Activated naive CD8-positive, alpha-beta T cell treated with anti-CD3 and anti-CD28 coated beads for 36 hours (primary cell): ENCODE data around the gene TAL2. TPM values are rescaled to one million over a fixed set of nuclear protein-coding genes. Genes with fewer than 3 reads are reported as not detected.

Experiments used
- DNase-seq: peaks from one replicate; pipeline ENCODE4 v3.0.0; 2021
- H3K27ac Mint-ChIP-seq: one replicate; pipeline ENCODE4 v1.8.0; 2022; ENCODE audit warnings: mild to moderate bottlenecking, moderate library complexity, mixed read lengths
- H3K27me3 Mint-ChIP-seq: one replicate; pipeline ENCODE4 v1.8.0; 2022; ENCODE audit warnings: mild to moderate bottlenecking, mixed read lengths
- H3K36me3 Mint-ChIP-seq: one replicate; pipeline ENCODE4 v1.8.0; 2021; ENCODE audit warnings: mild to moderate bottlenecking, mixed read lengths
- H3K4me1 Mint-ChIP-seq: one replicate; pipeline ENCODE4 v1.8.0; 2021; ENCODE audit warnings: mixed read lengths
- H3K4me3 Mint-ChIP-seq: one replicate; pipeline ENCODE4 v1.8.0; 2022; ENCODE audit warnings: mild to moderate bottlenecking, moderate library complexity, mixed read lengths
- H3K9me3 Mint-ChIP-seq: one replicate; pipeline ENCODE4 v1.8.0; 2022; ENCODE audit warnings: mixed read lengths
- total RNA-seq, 2 experiments: library from RNA; stranded (reverse); gene quantifications; one replicate each; pipeline ENCODE4 v1.2.3, GENCODE V29; 2021

TAL2 gene
- total RNA-seq, 2 experiments from 2014 or later: not detected

GRCh38 chr9:105661011-105661410, 1.2 kb upstream of the TAL2 start:
- no peak for DNase-seq
- no peak overlapping the region for H3K4me3 Mint-ChIP-seq
- H3K27me3 Mint-ChIP-seq: peaks cover 32% of the 10 kb centered on the region
- peaks cover 7% of the 10 kb centered on the region for H3K4me1 Mint-ChIP-seq
- no peaks in the 10 kb centered on the region for H3K9me3 Mint-ChIP-seq
- H3K36me3 Mint-ChIP-seq: no peaks in the 10 kb centered on the region
- no peak overlapping the region for H3K27ac Mint-ChIP-seq

- Mint-ChIP-seq H3K27ac (no peak overlapping the region), H3K36me3 (no peaks in the 10 kb centered on the region), H3K4me1 (no peaks in the 10 kb centered on the region), H3K27me3 (peaks cover 6% of the 10 kb centered on the region), H3K4me3 (no peak overlapping the region), H3K9me3 (no peaks in the 10 kb centered on the region)
- DNase-seq: no peak
These were observed 1.7 kb downstream of the TAL2 start for GRCh38 chr9:105663914-105664313.

- Mint-ChIP-seq H3K4me1 (no peaks in the 10 kb centered on the region), H3K27me3 (no peaks in the 10 kb centered on the region), H3K36me3 (no peaks in the 10 kb centered on the region), H3K4me3 (no peak overlapping the region), H3K27ac (no peak overlapping the region), H3K9me3 (no peaks in the 10 kb centered on the region)
- DNase-seq: no peak
These were observed 5.6 kb downstream of the TAL2 start for GRCh38 chr9:105667867-105668266.

GRCh38 chr9:105670315-105670714, 8.1 kb downstream of the TAL2 start:
- H3K4me1 Mint-ChIP-seq: no peaks in the 10 kb centered on the region
- no peaks in the 10 kb centered on the region for H3K27me3 Mint-ChIP-seq
- no peak overlapping the region for H3K4me3 Mint-ChIP-seq
- H3K27ac Mint-ChIP-seq: no peak overlapping the region
- no peak for DNase-seq
- no peaks in the 10 kb centered on the region for H3K36me3 Mint-ChIP-seq
- H3K9me3 Mint-ChIP-seq: no peaks in the 10 kb centered on the region

GRCh38 chr9:105670775-105671174, 8.5 kb downstream of the TAL2 start:
- no peak overlapping the region for H3K27ac Mint-ChIP-seq
- DNase-seq: no peak
- H3K4me3 Mint-ChIP-seq: no peak overlapping the region
- no peaks in the 10 kb centered on the region for H3K36me3 Mint-ChIP-seq
- no peaks in the 10 kb centered on the region for H3K27me3 Mint-ChIP-seq
- no peaks in the 10 kb centered on the region for H3K4me1 Mint-ChIP-seq
- H3K9me3 Mint-ChIP-seq: no peaks in the 10 kb centered on the region

- Mint-ChIP-seq H3K36me3 (no peaks in the 10 kb centered on the region), H3K4me1 (no peaks in the 10 kb centered on the region), H3K9me3 (no peaks in the 10 kb centered on the region), H3K27ac (no peak overlapping the region), H3K4me3 (no peak overlapping the region), H3K27me3 (no peaks in the 10 kb centered on the region)
- DNase-seq: no peak
These were observed 10.5 kb downstream of the TAL2 start for GRCh38 chr9:105672711-105673234.

GRCh38 chr9:105673850-105674387, 11.7 kb downstream of the TAL2 start:
- DNase-seq: no peak
- H3K36me3 Mint-ChIP-seq: no peaks in the 10 kb centered on the region
- H3K9me3 Mint-ChIP-seq: no peaks in the 10 kb centered on the region
- no peaks in the 10 kb centered on the region for H3K4me1 Mint-ChIP-seq
- H3K27ac Mint-ChIP-seq: no peak overlapping the region
- H3K4me3 Mint-ChIP-seq: no peak overlapping the region
- H3K27me3 Mint-ChIP-seq: no peaks in the 10 kb centered on the region

- H3K9me3 Mint-ChIP-seq: no peaks in the 10 kb centered on the region
These were observed 14.2 kb downstream of the TAL2 start for GRCh38 chr9:105676351-105676923.

GRCh38 chr9:105678163-105678562, 15.9 kb downstream of the TAL2 start:
- Mint-ChIP-seq H3K9me3 (no peaks in the 10 kb centered on the region), H3K27me3 (no peaks in the 10 kb centered on the region)

More at GRCh38 chr9:105676351-105676923, 14.2 kb downstream of the TAL2 start:
- Mint-ChIP-seq H3K4me3 (no peak overlapping the region), H3K27me3 (no peaks in the 10 kb centered on the region), H3K36me3 (no peaks in the 10 kb centered on the region), H3K4me1 (no peaks in the 10 kb centered on the region), H3K27ac (no peak overlapping the region)
- no peak for DNase-seq

GRCh38 chr9:105678781-105679180, 16.5 kb downstream of the TAL2 start:
- Mint-ChIP-seq H3K27ac (no peak overlapping the region), H3K4me3 (no peak overlapping the region), H3K36me3 (no peaks in the 10 kb centered on the region), H3K27me3 (no peaks in the 10 kb centered on the region), H3K9me3 (no peaks in the 10 kb centered on the region), H3K4me1 (no peaks in the 10 kb centered on the region)
- no peak for DNase-seq

More at GRCh38 chr9:105678163-105678562, 15.9 kb downstream of the TAL2 start:
- H3K36me3 Mint-ChIP-seq: no peaks in the 10 kb centered on the region
- H3K4me1 Mint-ChIP-seq: no peaks in the 10 kb centered on the region
- no peak overlapping the region for H3K4me3 Mint-ChIP-seq
- no peak for DNase-seq
- H3K27ac Mint-ChIP-seq: no peak overlapping the region

GRCh38 chr9:105679257-105680022, 17.2 kb downstream of the TAL2 start:
- H3K27me3 Mint-ChIP-seq: no peaks in the 10 kb centered on the region
- H3K4me1 Mint-ChIP-seq: no peaks in the 10 kb centered on the region
- H3K9me3 Mint-ChIP-seq: no peaks in the 10 kb centered on the region
- no peaks in the 10 kb centered on the region for H3K36me3 Mint-ChIP-seq
- no peak overlapping the region for H3K4me3 Mint-ChIP-seq
- H3K27ac Mint-ChIP-seq: no peak overlapping the region
- DNase-seq: no peak

- H3K9me3 Mint-ChIP-seq: no peaks in the 10 kb centered on the region
- no peaks in the 10 kb centered on the region for H3K27me3 Mint-ChIP-seq
- no peaks in the 10 kb centered on the region for H3K4me1 Mint-ChIP-seq
- no peak for DNase-seq
- H3K27ac Mint-ChIP-seq: no peak overlapping the region
- H3K36me3 Mint-ChIP-seq: no peaks in the 10 kb centered on the region
- no peak overlapping the region for H3K4me3 Mint-ChIP-seq
These were observed 19.1 kb downstream of the TAL2 start for GRCh38 chr9:105681313-105681712.

GRCh38 chr9:105681724-105682123, 19.5 kb downstream of the TAL2 start:
- H3K27ac Mint-ChIP-seq: no peak overlapping the region
- H3K9me3 Mint-ChIP-seq: no peaks in the 10 kb centered on the region
- no peak for DNase-seq
- no peaks in the 10 kb centered on the region for H3K4me1 Mint-ChIP-seq
- H3K27me3 Mint-ChIP-seq: no peaks in the 10 kb centered on the region
- no peak overlapping the region for H3K4me3 Mint-ChIP-seq
- no peaks in the 10 kb centered on the region for H3K36me3 Mint-ChIP-seq

- Mint-ChIP-seq H3K4me1 (no peaks in the 10 kb centered on the region), H3K4me3 (no peak overlapping the region), H3K27ac (no peak overlapping the region), H3K9me3 (no peaks in the 10 kb centered on the region), H3K36me3 (no peaks in the 10 kb centered on the region), H3K27me3 (no peaks in the 10 kb centered on the region)
- DNase-seq: no peak
These were observed 21.5 kb downstream of the TAL2 start for GRCh38 chr9:105683688-105684275.

GRCh38 chr9:105686936-105687335, 24.7 kb downstream of the TAL2 start:
- H3K36me3 Mint-ChIP-seq: no peaks in the 10 kb centered on the region
- no peak overlapping the region for H3K4me3 Mint-ChIP-seq
- H3K9me3 Mint-ChIP-seq: no peaks in the 10 kb centered on the region
- no peak for DNase-seq
- H3K27me3 Mint-ChIP-seq: peaks cover 17% of the 10 kb centered on the region
- no peak overlapping the region for H3K27ac Mint-ChIP-seq
- H3K4me1 Mint-ChIP-seq: no peaks in the 10 kb centered on the region
